K562 (cell line): ENCODE measurements around the gene SGMS1. TPM values are rescaled to one million over a fixed set of nuclear protein-coding genes. Genes with fewer than 3 reads are reported as not detected.

ENCODE experiments used
- ATAC-seq: fragments of 200-7000 bp; cut with Tn5 transposase; 3 replicates; pipeline ENCODE4 v1.9.1; 2020; ENCODE audit warnings: moderate library complexity
- BruUV-seq: library from RNA; stranded (reverse); fragments of 400-500 nt; replicated peaks from 2 replicates; lab custom pipeline; 2021; lab: Mats Ljungman, UMichigan
- CTCF ChIA-PET: fragments of 300-600 bp; formaldehyde crosslinking; extraction: SDS; loops from one replicate; lab custom pipeline; 2021; ENCODE audit warnings: low intra/inter-chr PET ratio; lab: Yijun Ruan, JAX
- POLR2A ChIA-PET: fragments of 300-600, 350-650 bp; sonication (Branson Sonifier 250); formaldehyde crosslinking; extraction: SDS; loops from one replicate; lab custom pipeline; 2021; ENCODE audit warnings: antibody characterized with exemption, inconsistent platforms; lab: Yijun Ruan, JAX
- DNase-seq, 4 experiments: peaks; one replicate each; pipeline versions ENCODE4 v3.0.0 to v3.0.0-alpha.2; 2011 to 2018; ENCODE audit warnings: low spot score in 3 of 4, mixed read lengths in 3 of 4; ENCODE audit errors: extremely low read depth in 1 of 4
- FAIRE-seq: peaks from 2 replicates; lab custom pipeline; 2011; peaks lifted over from hg19 to GRCh38; lab: Jason Lieb, UNC
- H2AFZ ChIP-seq: 2 replicates; pipeline ENCODE4 v1.6.0; 2011; ENCODE audit warnings: low read depth, low read length, control low read depth, inconsistent platforms
- H3K27ac ChIP-seq: fragments of 200-600 bp; 3 replicates; pipeline ENCODE4 v1.8.0; 2011; ENCODE audit warnings: low read depth, mild to moderate bottlenecking, control low read depth, inconsistent platforms, low read length, moderate library complexity, mixed read lengths; ENCODE audit errors: extremely low read depth
- H3K27me3 ChIP-seq, 2 experiments: fragments of 300-600 bp in 1 of 2; 2 replicates in 1 of 2; 3 replicates in 1 of 2; pipeline versions ENCODE4 v1.6.0 to v1.8.0; 2011; ENCODE audit warnings: inconsistent platforms in 2 of 2, low read length in 2 of 2, mild to moderate bottlenecking in 1 of 2, mixed read lengths in 1 of 2, moderate library complexity in 1 of 2; ENCODE audit not compliant: control insufficient read depth in 2 of 2, insufficient read depth in 2 of 2
- H3K36me3 ChIP-seq: fragments of 300-600 bp; 3 replicates; pipeline ENCODE4 v1.8.0; 2011; ENCODE audit warnings: mild to moderate bottlenecking, low read length, inconsistent platforms; ENCODE audit not compliant: control insufficient read depth, insufficient read depth
- H3K4me1 ChIP-seq, 2 experiments: fragments of 200-600 bp in 1 of 2; replicated peaks in 1 of 2; 2 replicates in 1 of 2; 3 replicates in 1 of 2; pipeline versions ENCODE4 v1.5.1 to v1.8.0; 2011; ENCODE audit warnings: inconsistent platforms in 2 of 2, low read length in 2 of 2, mild to moderate bottlenecking in 1 of 2, mixed read lengths in 1 of 2, moderate library complexity in 1 of 2; ENCODE audit not compliant: control insufficient read depth in 2 of 2, insufficient read depth in 2 of 2
- H3K4me2 ChIP-seq: 2 replicates; pipeline ENCODE4 v1.6.1; 2011; ENCODE audit warnings: low read length, control low read depth, inconsistent platforms, mixed read lengths; ENCODE audit not compliant: insufficient read depth
- H3K4me3 ChIP-seq: fragments of 200-600 bp; sonication (generic), shearing (Covaris generic); 2 replicates; pipeline ENCODE4 v1.5.1; 2016; ENCODE audit warnings: control low read depth, inconsistent platforms
- H3K79me2 ChIP-seq: fragments of 200-600 bp; 3 replicates; pipeline ENCODE4 v1.8.0; 2011; ENCODE audit warnings: low read length, inconsistent platforms; ENCODE audit not compliant: control insufficient read depth, insufficient read depth
- H3K9ac ChIP-seq, 2 experiments: 2 replicates each; pipeline versions ENCODE4 v1.6.0 to v1.6.1; 2011; ENCODE audit warnings: low read depth in 2 of 2, low read length in 2 of 2, control low read depth in 1 of 2, inconsistent platforms in 1 of 2, mild to moderate bottlenecking in 1 of 2, mixed read lengths in 1 of 2; ENCODE audit not compliant: insufficient read depth in 1 of 2
- H3K9me1 ChIP-seq: one replicate; pipeline ENCODE4 v1.6.0; 2011; ENCODE audit warnings: inconsistent platforms, mild to moderate bottlenecking, low read length, moderate library complexity; ENCODE audit not compliant: control insufficient read depth, insufficient read depth
- H3K9me3 ChIP-seq: replicated peaks from 2 replicates; pipeline ENCODE4 v1.5.1; 2011; ENCODE audit warnings: low read depth, low read length, inconsistent platforms; ENCODE audit not compliant: control insufficient read depth, insufficient read depth
- H4K20me1 ChIP-seq: replicated peaks from 2 replicates; pipeline ENCODE4 v1.6.1; 2011; ENCODE audit warnings: low read length, inconsistent platforms, mixed read lengths; ENCODE audit not compliant: control insufficient read depth, insufficient read depth
- EHMT2 ChIP-seq: fragments of 450-650 bp; IDR thresholded peaks from 2 replicates; pipeline ENCODE4 v1.6.1; 2018; ENCODE audit warnings: antibody characterized with exemption
- ELF1 ChIP-seq: fragments of 200-800 bp; sonication (Bioruptor generic); IDR thresholded peaks from 2 replicates; pipeline ENCODE4 v1.6.1; 2016; ENCODE audit warnings: missing genetic modification characterization, missing compliant biosample characterization
- PCBP2 ChIP-seq: fragments of 200-400 bp; formaldehyde crosslinking; IDR thresholded peaks from 2 replicates; pipeline ENCODE4 v1.6.1; 2018; ENCODE audit warnings: low read length, low read depth, mild to moderate bottlenecking, moderate library complexity; ENCODE audit not compliant: poor library complexity, severe bottlenecking
- PTRF ChIP-seq: fragments of 450-650 bp; IDR thresholded peaks from 2 replicates; pipeline ENCODE4 v1.6.1; 2016; ENCODE audit warnings: mild to moderate bottlenecking, missing genetic modification characterization, missing compliant biosample characterization
- SMARCE1 ChIP-seq: fragments of 450-650 bp; IDR thresholded peaks from 2 replicates; pipeline ENCODE4 v1.7.1; 2016; ENCODE audit warnings: mild to moderate bottlenecking
- SPI1 ChIP-seq: IDR thresholded peaks from 2 replicates; pipeline ENCODE4 v1.6.1; 2011; ENCODE audit warnings: low read depth, low read length, control low read depth, borderline replicate concordance
- TARDBP ChIP-seq: fragments of 450-650 bp; IDR thresholded peaks from 2 replicates; pipeline ENCODE4 v1.6.1; 2016
- ZNF785 ChIP-seq: fragments of 250-450 bp; sonication (Bioruptor Pico); IDR thresholded peaks from 2 replicates; pipeline ENCODE4 v1.4.0; 2020; ENCODE audit warnings: mild to moderate bottlenecking
- WGBS: fragments of 100-300 bp; shearing (Covaris generic); methylation state at CpG from one replicate; pipeline ENCODE4 v1.1.6; 2016; ENCODE audit warnings: low coverage, mixed read lengths; ENCODE audit not compliant: insufficient coverage; ENCODE audit errors: missing lambda C conversion rate; 5-methylcytosine and 5-hydroxymethylcytosine counted together
- in situ Hi-C: fragments of 300-500 bp; cut with MboI; formaldehyde crosslinking; loops from 4 replicates; pipeline ENCODE4 v1.15.0; 2018; ENCODE audit warnings: inconsistent platforms, mixed read lengths
- intact Hi-C: fragments of 100-400 bp; cut with micrococcal nuclease; formaldehyde crosslinking; loops from 2 replicates; pipeline ENCODE4 v1.14.2; 2022
- polyA plus RNA-seq, 8 experiments: library from polyadenylated mRNA; depleted of rRNA in 4 of 8; stranded (reverse) in 5 of 8; unstranded in 3 of 8; fragments of >200 nt; fragmentation: Nextera tagmentation in 2 of 8; fragmentation: Illumina TruSeq in 1 of 8; extraction: Ambion mirVana in 2 of 8; extraction: Trizol in 1 of 8; gene quantifications; 2 replicates each; pipeline versions ENCODE4 v1.2.1 to v1.2.3, GENCODE V29; 2011 to 2014; ENCODE audit warnings: inconsistent platforms in 1 of 8, missing spikeins in 1 of 8
- total RNA-seq, 7 experiments: library from RNA; depleted of rRNA in 6 of 7; stranded (reverse); fragments of >200 nt in 6 of 7; fragmentation: Illumina TruSeq in 2 of 7; extraction: Trizol in 2 of 7; gene quantifications; 2 replicates each; pipeline versions ENCODE4 v1.2.1 to v1.2.3, GENCODE V29; 2011 to 2021; ENCODE audit warnings: low replicate concordance in 1 of 7
- TF ChIP-seq, protein P1 (sequence below): conservative IDR thresholded peaks from 2 replicates; pipeline ENCODE4 v1.6.1; 2011; ENCODE audit warnings: low read depth, mild to moderate bottlenecking, low read length; ENCODE audit not compliant: control insufficient read depth

Gene SGMS1
- total and polyA plus RNA-seq, 9 of the 15 experiments (the other 6 are each of a cell fraction or from before 2014, with no cell fraction given) = 22.6 to 232 (median 82.2) TPM

DNA sequence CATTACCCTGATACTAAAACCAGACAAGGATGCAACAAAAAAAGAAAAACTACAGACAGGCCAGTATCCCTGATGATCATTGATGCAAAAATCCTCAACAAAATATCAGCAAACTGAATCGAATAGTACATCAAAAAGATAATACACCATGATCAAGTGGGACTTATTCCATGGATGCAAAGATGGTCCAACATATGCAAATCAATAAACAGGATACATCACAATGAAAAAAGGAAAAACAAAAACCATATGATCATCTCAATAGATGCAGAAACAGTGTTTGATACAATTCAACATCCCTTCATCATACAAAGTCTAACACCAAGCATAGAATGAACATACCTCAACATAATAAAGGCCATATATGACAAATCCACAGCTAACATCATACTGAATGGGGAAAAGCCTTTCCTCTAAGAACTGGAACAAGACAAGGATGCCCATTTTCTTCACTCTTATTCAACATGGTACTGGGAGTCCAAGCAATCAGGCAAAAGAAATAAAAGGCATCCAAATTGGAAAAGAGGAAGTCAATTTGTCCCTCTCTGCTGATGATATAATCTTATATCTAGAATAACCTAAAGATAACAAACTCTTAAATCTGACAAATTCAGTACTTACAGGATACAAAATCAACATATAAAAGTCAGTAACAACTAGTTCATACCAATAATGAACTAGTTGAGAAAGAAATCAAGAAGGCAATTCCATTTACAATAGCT is 323.6 kb downstream of the SGMS1 start:
- Histone ChIP-seq H3K9ac (no peak overlapping the region), H3K4me2 (no peak overlapping the region), H4K20me1 (no peaks in the 10 kb centered on the region), H2AFZ (no peak overlapping the region), H3K36me3 (peaks cover 9% of the 10 kb centered on the region; the same call in 2 of the 3 replicates), H3K79me2 (no peaks in the 10 kb centered on the region), H3K9me1 (no peaks in the 10 kb centered on the region), H3K4me3 (no peak overlapping the region), H3K9me3 (peaks cover 3% of the 10 kb centered on the region; the same call in 1 of the 2 replicates), H3K27ac (no peak overlapping the region), H3K4me1 (peaks cover 3 to 5% of the 10 kb centered on the region in 2 experiments; a peak in 3 of 5 replicates), H3K27me3 (no peaks in the 10 kb centered on the region)
- DNase-seq (no peak), FAIRE-seq (no peak), ATAC-seq (no peak)
- 60% methylated on average over 1 of the region's 1 CpG for WGBS
- in situ Hi-C loops = no loop called here
- ChIA-PET POLR2A (no interaction called here), CTCF (no interaction called here)
- no TSS peak for BruUV-seq
- intact Hi-C loops = no loop called here
- peak; percentile 90 for TF ChIP-seq SPI1
- 0 out of 2 replicates have a peak, but pooled peaks have one; percentile 7 for TF ChIP-seq ELF1
- no peak for TF ChIP-seq PCBP2
- no peak for TF ChIP-seq ZNF785 (CRISPR knock-in tag)
- TF ChIP-seq SMARCE1 = peak; percentile 34; the same call in 1 of the 2 replicates
- TF ChIP-seq PTRF (tag) = no peak
- TF ChIP-seq TARDBP = no peak
- 0 out of 2 replicates have a peak, but pooled peaks have one; percentile 40 for TF ChIP-seq EHMT2
- TF ChIP-seq, protein P1, sequence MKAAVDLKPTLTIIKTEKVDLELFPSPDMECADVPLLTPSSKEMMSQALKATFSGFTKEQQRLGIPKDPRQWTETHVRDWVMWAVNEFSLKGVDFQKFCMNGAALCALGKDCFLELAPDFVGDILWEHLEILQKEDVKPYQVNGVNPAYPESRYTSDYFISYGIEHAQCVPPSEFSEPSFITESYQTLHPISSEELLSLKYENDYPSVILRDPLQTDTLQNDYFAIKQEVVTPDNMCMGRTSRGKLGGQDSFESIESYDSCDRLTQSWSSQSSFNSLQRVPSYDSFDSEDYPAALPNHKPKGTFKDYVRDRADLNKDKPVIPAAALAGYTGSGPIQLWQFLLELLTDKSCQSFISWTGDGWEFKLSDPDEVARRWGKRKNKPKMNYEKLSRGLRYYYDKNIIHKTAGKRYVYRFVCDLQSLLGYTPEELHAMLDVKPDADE = no peak
